Right atrium auricular region (tissue), 2 donors: ENCODE results near the gene ZNF669. TPM values are rescaled to one million over a fixed set of nuclear protein-coding genes. Genes with fewer than 3 reads are reported as not detected.

Experiments
- DNase-seq: peaks from one replicate; pipeline ENCODE4 v3.0.0-alpha.2; 2019; ENCODE audit warnings: low spot score
- H3K27ac ChIP-seq, 2 donors: fragments of 200-600 bp; sonication (generic); 1 replicate in 1 of 2; 2 replicates in 1 of 2; pipeline ENCODE4 v1.5.1; 2016 to 2019
- H3K27me3 ChIP-seq, 2 donors: fragments of 200-600 bp; sonication (generic); one replicate each; pipeline versions ENCODE4 v1.5.1 to v1.6.0; 2017 to 2019
- H3K36me3 ChIP-seq: fragments of 200-600 bp; sonication (generic); one replicate; pipeline ENCODE4 v1.5.1; 2016
- H3K4me1 ChIP-seq, 2 donors: fragments of 200-600 bp; sonication (generic); one replicate each; pipeline versions ENCODE4 v1.5.1 to v1.6.0; 2017 to 2019
- H3K4me3 ChIP-seq, 2 donors: fragments of 200-600 bp; sonication (generic); 1 replicate in 1 of 2; 2 replicates in 1 of 2; pipeline ENCODE4 v1.5.1; 2017 to 2019; ENCODE audit warnings: mild to moderate bottlenecking in 1 of 2, moderate library complexity in 1 of 2
- H3K9me3 ChIP-seq, 2 donors: fragments of 200-600 bp; sonication (generic); one replicate each; pipeline ENCODE4 v1.5.1; 2019
- CTCF ChIP-seq, 2 donors: fragments of 200-600 bp; sonication (generic); IDR thresholded peaks; one replicate each; pipeline ENCODE4 v1.5.1; 2019; ENCODE audit warnings: antibody characterized with exemption in 2 of 2
- total RNA-seq, 2 donors: library from RNA; depleted of rRNA; stranded (reverse); fragments of >200 nt; gene quantifications; one replicate each; pipeline ENCODE4 v1.1.0, GENCODE V29; 2016

Gene ZNF669
- total RNA-seq, 2 donors from 2014 or later, result 3.2 to 3.6 TPM

- H3K27me3 ChIP-seq, result no peaks in the 10 kb centered on the region
These were observed 10.4 kb upstream of the ZNF669 start for GRCh38 chr1:247114351-247115140.

GRCh38 chr1:247113733-247114271, 9.6 kb upstream of the ZNF669 start:
- DNase-seq, result no peak
- Histone ChIP-seq H3K27ac (no peak overlapping the region), H3K4me3 (no peak overlapping the region), H3K36me3 (no peaks in the 10 kb centered on the region), H3K4me1 (peaks cover 0 to 15% of the 10 kb centered on the region in 2 donors), H3K9me3 (no peaks in the 10 kb centered on the region), H3K27me3 (no peaks in the 10 kb centered on the region)
- TF ChIP-seq CTCF (IDR thresholded peaks at IDR 0.05), result no peak

More at GRCh38 chr1:247114351-247115140, 10.4 kb upstream of the ZNF669 start:
- DNase-seq, result no peak
- TF ChIP-seq CTCF (IDR thresholded peaks at IDR 0.05), result no peak
- H3K9me3 ChIP-seq, result no peaks in the 10 kb centered on the region
- no peaks in the 10 kb centered on the region for H3K36me3 ChIP-seq
- no peak overlapping the region for H3K4me3 ChIP-seq
- peaks cover 0 to 15% of the 10 kb centered on the region in 2 donors for H3K4me1 ChIP-seq
- H3K27ac ChIP-seq, result no peak overlapping the region

- no peak for DNase-seq
- Histone ChIP-seq H3K4me3 (no peak overlapping the region), H3K27ac (no peak overlapping the region), H3K9me3 (no peaks in the 10 kb centered on the region), H3K36me3 (no peaks in the 10 kb centered on the region), H3K4me1 (peaks cover 0 to 15% of the 10 kb centered on the region in 2 donors), H3K27me3 (no peaks in the 10 kb centered on the region)
- no peak for TF ChIP-seq CTCF (IDR thresholded peaks at IDR 0.05)
These were observed 8.9 kb upstream of the ZNF669 start for GRCh38 chr1:247113094-247113497.

- H3K36me3 ChIP-seq, result no peaks in the 10 kb centered on the region
- H3K4me3 ChIP-seq, result peak overlapping the region; percentile 74 to 84
- no peaks in the 10 kb centered on the region for H3K27me3 ChIP-seq
- no peak for DNase-seq
- peak overlapping the region; percentile 78 to 89 for H3K27ac ChIP-seq
- TF ChIP-seq CTCF (IDR thresholded peaks at IDR 0.05), result no peak
- peaks cover 0 to 15% of the 10 kb centered on the region in 2 donors for H3K4me1 ChIP-seq
- no peaks in the 10 kb centered on the region for H3K9me3 ChIP-seq
These were observed 8.3 kb upstream of the ZNF669 start for GRCh38 chr1:247112479-247112781.

GRCh38 chr1:247111700-247112478, 7.7 kb upstream of the ZNF669 start:
- TF ChIP-seq CTCF (IDR thresholded peaks at IDR 0.05), result no peak
- no peaks in the 10 kb centered on the region for H3K27me3 ChIP-seq
- H3K27ac ChIP-seq, result peak overlapping the region; percentile 78 to 89
- H3K36me3 ChIP-seq, result no peaks in the 10 kb centered on the region
- peaks cover 0 to 15% of the 10 kb centered on the region in 2 donors for H3K4me1 ChIP-seq
- DNase-seq, result peak; percentile 70
- H3K9me3 ChIP-seq, result no peaks in the 10 kb centered on the region
- peak overlapping the region; percentile 74 to 84 for H3K4me3 ChIP-seq
